ENCODE results near the gene LEFTY1.

Gene LEFTY1

GRCh38 chr1:225878282-225878681, 10.7 kb downstream of the LEFTY1 start:
- no peaks in the 10 kb centered on the region for H3K9me2 ChIP-seq (replicated peaks; ENCODE audit: control insufficient read depth, low read length)

GRCh38 chr1:225877580-225877979, 11.4 kb downstream of the LEFTY1 start:
- no peak overlapping the region for H3K4me2 ChIP-seq (ENCODE audit: low read length)
- peaks cover 13% of the 10 kb centered on the region for H3K4me1 ChIP-seq (ENCODE audit: control insufficient read depth, low read length)

More at GRCh38 chr1:225878282-225878681, 10.7 kb downstream of the LEFTY1 start:
- no peak for TF ChIP-seq EZH2phosphoT487 (IDR thresholded peaks at IDR 0.05; ENCODE audit: borderline replicate concordance, low read length)
- no peak for TF ChIP-seq CTCF (IDR thresholded peaks at IDR 0.05; ENCODE audit: low read depth, low read length, poor library complexity, severe bottlenecking)
- Histone ChIP-seq H3K27ac (ENCODE audit: low read depth, low read length) (no peak overlapping the region), H3K79me2 (ENCODE audit: control insufficient read depth, low read length) (no peaks in the 10 kb centered on the region), H3F3A (ENCODE audit: control insufficient read depth, insufficient read depth) (no peaks in the 10 kb centered on the region), H3K36me3 (ENCODE audit: control insufficient read depth, low read length) (no peaks in the 10 kb centered on the region), H3K9me3 (ENCODE audit: control insufficient read depth, insufficient read depth, low read length) (no peaks in the 10 kb centered on the region), H4K20me1 (ENCODE audit: control insufficient read depth, insufficient read depth, low read depth, low read length) (no peaks in the 10 kb centered on the region), H3K4me2 (ENCODE audit: low read length) (no peak overlapping the region), H3K4me3 (ENCODE audit: low read length) (no peak overlapping the region), H3K4me1 (ENCODE audit: control insufficient read depth, low read length) (peaks cover 18% of the 10 kb centered on the region), H3K27me3 (ENCODE audit: control insufficient read depth, low read length) (peaks cover 39% of the 10 kb centered on the region)

GRCh38 chr1:225876900-225877510, 11.9 kb downstream of the LEFTY1 start:
- Histone ChIP-seq H3K27ac (ENCODE audit: low read depth, low read length) (no peak overlapping the region), H3K9me3 (ENCODE audit: control insufficient read depth, insufficient read depth, low read length) (no peaks in the 10 kb centered on the region), H3K4me3 (ENCODE audit: low read length) (no peak overlapping the region), H3K27me3 (ENCODE audit: control insufficient read depth, low read length) (peaks cover 26% of the 10 kb centered on the region), H3K9me2 (replicated peaks; ENCODE audit: control insufficient read depth, low read length) (no peaks in the 10 kb centered on the region), H3K4me2 (ENCODE audit: low read length) (no peak overlapping the region), H3F3A (ENCODE audit: control insufficient read depth, insufficient read depth) (no peaks in the 10 kb centered on the region), H3K36me3 (ENCODE audit: control insufficient read depth, low read length) (no peaks in the 10 kb centered on the region), H3K79me2 (ENCODE audit: control insufficient read depth, low read length) (no peaks in the 10 kb centered on the region), H3K4me1 (ENCODE audit: control insufficient read depth, low read length) (peaks cover 9% of the 10 kb centered on the region), H4K20me1 (ENCODE audit: control insufficient read depth, insufficient read depth, low read depth, low read length) (no peaks in the 10 kb centered on the region)
- TF ChIP-seq EZH2phosphoT487 (IDR thresholded peaks at IDR 0.05; ENCODE audit: borderline replicate concordance, low read length): no peak
- TF ChIP-seq CTCF (IDR thresholded peaks at IDR 0.05; ENCODE audit: low read depth, low read length, poor library complexity, severe bottlenecking): no peak

More at GRCh38 chr1:225877580-225877979, 11.4 kb downstream of the LEFTY1 start:
- Histone ChIP-seq H4K20me1 (ENCODE audit: control insufficient read depth, insufficient read depth, low read depth, low read length) (no peaks in the 10 kb centered on the region), H3K9me3 (ENCODE audit: control insufficient read depth, insufficient read depth, low read length) (no peaks in the 10 kb centered on the region), H3F3A (ENCODE audit: control insufficient read depth, insufficient read depth) (no peaks in the 10 kb centered on the region), H3K9me2 (replicated peaks; ENCODE audit: control insufficient read depth, low read length) (no peaks in the 10 kb centered on the region), H3K4me3 (ENCODE audit: low read length) (no peak overlapping the region), H3K36me3 (ENCODE audit: control insufficient read depth, low read length) (no peaks in the 10 kb centered on the region), H3K27ac (ENCODE audit: low read depth, low read length) (no peak overlapping the region), H3K79me2 (ENCODE audit: control insufficient read depth, low read length) (no peaks in the 10 kb centered on the region), H3K27me3 (ENCODE audit: control insufficient read depth, low read length) (peaks cover 32% of the 10 kb centered on the region)
- TF ChIP-seq CTCF (IDR thresholded peaks at IDR 0.05; ENCODE audit: low read depth, low read length, poor library complexity, severe bottlenecking) (peak; percentile 75), EZH2phosphoT487 (IDR thresholded peaks at IDR 0.05; ENCODE audit: borderline replicate concordance, low read length) (no peak)

Data from DOHH2 (cell line).